Suprapubic skin (tissue), 4 donors: ENCODE data around the gene MDP1.

ENCODE experiments used
- POLR2A ChIP-seq, 2 donors: fragments of 450-650 bp; IDR thresholded peaks; one replicate each; pipeline ENCODE4 v1.6.1; 2017; ENCODE audit warnings: antibody characterized with exemption in 2 of 2, mild to moderate bottlenecking in 2 of 2, moderate library complexity in 2 of 2
- POLR2AphosphoS5 ChIP-seq, 3 donors: sonication (generic); formaldehyde crosslinking; IDR thresholded peaks; one replicate each; pipeline ENCODE4 v1.6.1; 2017; ENCODE audit warnings: antibody characterized with exemption in 3 of 3
- TF ChIP-seq, protein P1 (sequence below), 2 donors: fragments of 200-600 bp in 1 of 2; fragments of 450-650 bp in 1 of 2; sonication (generic) in 1 of 2; IDR thresholded peaks; one replicate each; pipeline ENCODE4 v1.5.1; 2016 to 2019; ENCODE audit warnings: antibody characterized with exemption in 2 of 2, mild to moderate bottlenecking in 1 of 2, moderate library complexity in 1 of 2

DNA sequence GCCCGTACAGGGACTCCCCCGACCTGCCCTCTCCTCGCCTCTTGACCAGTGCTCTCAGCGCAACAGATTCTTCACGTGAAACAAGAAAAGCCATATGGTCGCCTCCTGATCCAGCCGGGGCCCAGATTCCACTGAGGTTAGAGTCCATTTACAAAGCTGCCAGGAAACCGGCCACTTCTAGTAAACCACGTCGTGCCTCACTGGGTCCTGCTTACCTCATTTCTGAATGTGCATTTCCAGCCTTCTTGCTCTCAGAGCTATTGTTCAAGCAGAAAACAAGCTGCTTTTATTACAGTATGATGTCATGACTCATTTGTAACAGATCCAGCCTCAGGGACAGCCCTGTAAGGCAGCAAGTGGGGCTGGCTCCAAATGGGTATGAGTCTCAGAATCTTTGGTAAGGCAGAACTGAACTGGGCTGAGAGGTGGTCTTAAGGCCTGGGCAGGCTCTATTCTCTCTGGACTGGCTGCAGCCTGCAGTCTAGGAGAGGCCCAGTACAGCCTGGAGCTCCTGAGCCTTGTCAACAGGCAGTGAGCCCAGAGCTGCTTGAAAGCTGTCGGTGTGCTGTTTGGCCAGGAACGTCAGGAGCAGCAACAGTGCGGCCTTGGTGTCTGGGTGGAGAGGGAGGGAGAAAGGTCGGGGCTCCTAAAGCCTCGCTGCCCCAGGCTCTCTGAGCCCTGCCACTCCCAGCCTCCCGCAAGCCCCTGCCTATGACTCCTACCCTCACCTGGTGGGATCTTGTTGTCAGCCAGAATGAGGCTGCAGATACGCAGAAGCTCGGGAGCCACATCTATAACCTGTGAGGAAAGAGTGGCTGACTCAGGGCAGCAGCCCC lies 35.7 kb downstream of the MDP1 start:
- TF ChIP-seq POLR2A (IDR thresholded peaks at IDR 0.05) (no peak), POLR2AphosphoS5 (IDR thresholded peaks at IDR 0.05) (no peak)
- TF ChIP-seq, protein P1, sequence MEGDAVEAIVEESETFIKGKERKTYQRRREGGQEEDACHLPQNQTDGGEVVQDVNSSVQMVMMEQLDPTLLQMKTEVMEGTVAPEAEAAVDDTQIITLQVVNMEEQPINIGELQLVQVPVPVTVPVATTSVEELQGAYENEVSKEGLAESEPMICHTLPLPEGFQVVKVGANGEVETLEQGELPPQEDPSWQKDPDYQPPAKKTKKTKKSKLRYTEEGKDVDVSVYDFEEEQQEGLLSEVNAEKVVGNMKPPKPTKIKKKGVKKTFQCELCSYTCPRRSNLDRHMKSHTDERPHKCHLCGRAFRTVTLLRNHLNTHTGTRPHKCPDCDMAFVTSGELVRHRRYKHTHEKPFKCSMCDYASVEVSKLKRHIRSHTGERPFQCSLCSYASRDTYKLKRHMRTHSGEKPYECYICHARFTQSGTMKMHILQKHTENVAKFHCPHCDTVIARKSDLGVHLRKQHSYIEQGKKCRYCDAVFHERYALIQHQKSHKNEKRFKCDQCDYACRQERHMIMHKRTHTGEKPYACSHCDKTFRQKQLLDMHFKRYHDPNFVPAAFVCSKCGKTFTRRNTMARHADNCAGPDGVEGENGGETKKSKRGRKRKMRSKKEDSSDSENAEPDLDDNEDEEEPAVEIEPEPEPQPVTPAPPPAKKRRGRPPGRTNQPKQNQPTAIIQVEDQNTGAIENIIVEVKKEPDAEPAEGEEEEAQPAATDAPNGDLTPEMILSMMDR (IDR thresholded peaks at IDR 0.05), result no peak
